ENCODE results near the gene SUPT20HL2.

GRCh38 chrX:24294619-24295018 is 19.2 kb downstream of the SUPT20HL2 start:
- TF ChIP-seq, protein P1, sequence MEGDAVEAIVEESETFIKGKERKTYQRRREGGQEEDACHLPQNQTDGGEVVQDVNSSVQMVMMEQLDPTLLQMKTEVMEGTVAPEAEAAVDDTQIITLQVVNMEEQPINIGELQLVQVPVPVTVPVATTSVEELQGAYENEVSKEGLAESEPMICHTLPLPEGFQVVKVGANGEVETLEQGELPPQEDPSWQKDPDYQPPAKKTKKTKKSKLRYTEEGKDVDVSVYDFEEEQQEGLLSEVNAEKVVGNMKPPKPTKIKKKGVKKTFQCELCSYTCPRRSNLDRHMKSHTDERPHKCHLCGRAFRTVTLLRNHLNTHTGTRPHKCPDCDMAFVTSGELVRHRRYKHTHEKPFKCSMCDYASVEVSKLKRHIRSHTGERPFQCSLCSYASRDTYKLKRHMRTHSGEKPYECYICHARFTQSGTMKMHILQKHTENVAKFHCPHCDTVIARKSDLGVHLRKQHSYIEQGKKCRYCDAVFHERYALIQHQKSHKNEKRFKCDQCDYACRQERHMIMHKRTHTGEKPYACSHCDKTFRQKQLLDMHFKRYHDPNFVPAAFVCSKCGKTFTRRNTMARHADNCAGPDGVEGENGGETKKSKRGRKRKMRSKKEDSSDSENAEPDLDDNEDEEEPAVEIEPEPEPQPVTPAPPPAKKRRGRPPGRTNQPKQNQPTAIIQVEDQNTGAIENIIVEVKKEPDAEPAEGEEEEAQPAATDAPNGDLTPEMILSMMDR (IDR thresholded peaks at IDR 0.05) = peak; percentile 56
- TF ChIP-seq TCF12 (IDR thresholded peaks at IDR 0.05) (no peak), PBX3 (IDR thresholded peaks at IDR 0.05) (no peak), FOXJ3 (CRISPR knock-in tag; IDR thresholded peaks at IDR 0.05) (no peak), TAF1 (IDR thresholded peaks at IDR 0.05; ENCODE audit: borderline replicate concordance, low read depth, low read length) (no peak), POLR2AphosphoS5 (IDR thresholded peaks at IDR 0.05; ENCODE audit: low read depth, low read length) (no peak), RCOR1 (IDR thresholded peaks at IDR 0.05; ENCODE audit: low read length) (no peak), SIN3A (IDR thresholded peaks at IDR 0.05; ENCODE audit: borderline replicate concordance, low read depth, low read length) (no peak), MXI1 (IDR thresholded peaks at IDR 0.05; ENCODE audit: low read depth, low read length) (no peak), ELF1 (IDR thresholded peaks at IDR 0.05) (no peak), SMC3 (IDR thresholded peaks at IDR 0.05; ENCODE audit: low read depth, low read length) (peak; percentile 23; the same call in 1 of the 2 replicates)
- TF ChIP-seq, protein P2, sequence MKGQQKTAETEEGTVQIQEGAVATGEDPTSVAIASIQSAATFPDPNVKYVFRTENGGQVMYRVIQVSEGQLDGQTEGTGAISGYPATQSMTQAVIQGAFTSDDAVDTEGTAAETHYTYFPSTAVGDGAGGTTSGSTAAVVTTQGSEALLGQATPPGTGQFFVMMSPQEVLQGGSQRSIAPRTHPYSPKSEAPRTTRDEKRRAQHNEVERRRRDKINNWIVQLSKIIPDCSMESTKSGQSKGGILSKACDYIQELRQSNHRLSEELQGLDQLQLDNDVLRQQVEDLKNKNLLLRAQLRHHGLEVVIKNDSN (IDR thresholded peaks at IDR 0.05; ENCODE audit: borderline replicate concordance, low read depth) = no peak

Measured in SK-N-SH (cell line).